ENCODE measurements around the gene HOXD4.

GRCh38 chr2:176115883-176116813 lies 35.2 kb upstream of the HOXD4 start, which contains the start of gene HOXD10:
- TF ChIP-seq, protein P1, sequence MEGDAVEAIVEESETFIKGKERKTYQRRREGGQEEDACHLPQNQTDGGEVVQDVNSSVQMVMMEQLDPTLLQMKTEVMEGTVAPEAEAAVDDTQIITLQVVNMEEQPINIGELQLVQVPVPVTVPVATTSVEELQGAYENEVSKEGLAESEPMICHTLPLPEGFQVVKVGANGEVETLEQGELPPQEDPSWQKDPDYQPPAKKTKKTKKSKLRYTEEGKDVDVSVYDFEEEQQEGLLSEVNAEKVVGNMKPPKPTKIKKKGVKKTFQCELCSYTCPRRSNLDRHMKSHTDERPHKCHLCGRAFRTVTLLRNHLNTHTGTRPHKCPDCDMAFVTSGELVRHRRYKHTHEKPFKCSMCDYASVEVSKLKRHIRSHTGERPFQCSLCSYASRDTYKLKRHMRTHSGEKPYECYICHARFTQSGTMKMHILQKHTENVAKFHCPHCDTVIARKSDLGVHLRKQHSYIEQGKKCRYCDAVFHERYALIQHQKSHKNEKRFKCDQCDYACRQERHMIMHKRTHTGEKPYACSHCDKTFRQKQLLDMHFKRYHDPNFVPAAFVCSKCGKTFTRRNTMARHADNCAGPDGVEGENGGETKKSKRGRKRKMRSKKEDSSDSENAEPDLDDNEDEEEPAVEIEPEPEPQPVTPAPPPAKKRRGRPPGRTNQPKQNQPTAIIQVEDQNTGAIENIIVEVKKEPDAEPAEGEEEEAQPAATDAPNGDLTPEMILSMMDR (IDR thresholded peaks at IDR 0.05 in 4 of 5, conservative IDR thresholded peaks at IDR 0.05 in 1 of 5): peak in 4 of 5 experiments; percentile 23 to 49 (median 30)
- TF ChIP-seq POLR2A (IDR thresholded peaks at IDR 0.05): no peak
